Ectodermal cell (in vitro differentiated cells): ENCODE results near the gene PIK3C3.
"Not testable (repeated sequence)": the region's sequence is repeated elsewhere in the genome, so short reads cannot be mapped to it uniquely, and the experiment has no call there.

Source experiments
- H3K27ac ChIP-seq: 2 replicates; pipeline ENCODE4 v1.7.0; 2013; ENCODE audit warnings: mild to moderate bottlenecking, low read depth, low read length; ENCODE audit not compliant: insufficient read depth, poor library complexity, severe bottlenecking
- H3K27me3 ChIP-seq: 2 replicates; pipeline ENCODE4 v1.7.0; 2013; ENCODE audit warnings: mild to moderate bottlenecking, low read length; ENCODE audit not compliant: insufficient read depth, control insufficient read depth, poor library complexity, severe bottlenecking
- H3K36me3 ChIP-seq: one replicate; pipeline ENCODE4 v1.7.0; 2013; ENCODE audit warnings: low read length; ENCODE audit not compliant: control insufficient read depth, insufficient read depth
- H3K4me1 ChIP-seq: one replicate; pipeline ENCODE4 v1.7.0; 2013; ENCODE audit warnings: low read length; ENCODE audit not compliant: control insufficient read depth, insufficient read depth
- H3K4me3 ChIP-seq: 2 replicates; pipeline ENCODE4 v1.7.0; 2013; ENCODE audit warnings: low read depth, low read length, control low read depth; ENCODE audit not compliant: insufficient read depth
- H3K9me3 ChIP-seq: 2 replicates; pipeline ENCODE4 v1.7.0; 2013; ENCODE audit warnings: mild to moderate bottlenecking, low read length, moderate library complexity; ENCODE audit not compliant: control insufficient read depth
- WGBS, 2 experiments: methylation state at CpG; one replicate each; pipeline ENCODE4 v1.1.7; 2013; ENCODE audit warnings: missing lambda C conversion rate in 2 of 2; 5-methylcytosine and 5-hydroxymethylcytosine counted together

The PIK3C3 gene

GRCh38 chr18:41985914-41986313, 30.9 kb downstream of the PIK3C3 start:
- Histone ChIP-seq H3K36me3 (peaks cover 3% of the 10 kb centered on the region), H3K27me3 (no peaks in the 10 kb centered on the region), H3K9me3 (no peaks in the 10 kb centered on the region), H3K4me1 (no peaks in the 10 kb centered on the region), H3K4me3 (no peak overlapping the region), H3K27ac (no peak overlapping the region)
- WGBS, 2 experiments: 80 to 94% methylated on average over 1 to 2 of the region's 2 CpGs

GRCh38 chr18:41989508-41989907, 34.5 kb downstream of the PIK3C3 start:
- no peaks in the 10 kb centered on the region for H3K27me3 ChIP-seq
- H3K4me1 ChIP-seq: no peaks in the 10 kb centered on the region
- H3K36me3 ChIP-seq: peaks cover 3% of the 10 kb centered on the region
- H3K27ac ChIP-seq: no peak overlapping the region
- no peaks in the 10 kb centered on the region for H3K9me3 ChIP-seq
- 100% methylated on average over 1 to 3 of the region's 5 CpGs for WGBS, 2 experiments
- no peak overlapping the region for H3K4me3 ChIP-seq

- Histone ChIP-seq H3K36me3 (peaks cover 2% of the 10 kb centered on the region), H3K27ac (no peak overlapping the region), H3K4me1 (no peaks in the 10 kb centered on the region), H3K9me3 (no peaks in the 10 kb centered on the region), H3K4me3 (no peak overlapping the region), H3K27me3 (no peaks in the 10 kb centered on the region)
- WGBS, 2 experiments: 93 to 100% methylated on average over 2 of the region's 2 CpGs
Measured at GRCh38 chr18:41992066-41992465, 37.0 kb downstream of the PIK3C3 start.

- H3K27me3 ChIP-seq: no peaks in the 10 kb centered on the region
- peaks cover 5% of the 10 kb centered on the region for H3K36me3 ChIP-seq
- 93% methylated on average over 4 of the region's 4 CpGs; no CpG with 5 or more reads in 1 of the 2 experiments for WGBS, 2 experiments
- no peak overlapping the region for H3K4me3 ChIP-seq
- H3K4me1 ChIP-seq: no peaks in the 10 kb centered on the region
- H3K27ac ChIP-seq: no peak overlapping the region
- no peaks in the 10 kb centered on the region for H3K9me3 ChIP-seq
Measured at GRCh38 chr18:41992703-41993102, 37.7 kb downstream of the PIK3C3 start.

- Histone ChIP-seq H3K4me3 (no peak overlapping the region), H3K27me3 (no peaks in the 10 kb centered on the region), H3K4me1 (no peaks in the 10 kb centered on the region), H3K36me3 (peaks cover 5% of the 10 kb centered on the region), H3K9me3 (no peaks in the 10 kb centered on the region), H3K27ac (no peak overlapping the region)
- 100% methylated on average over 1 of the region's 2 CpGs; no CpG with 5 or more reads in 1 of the 2 experiments for WGBS, 2 experiments
Measured at GRCh38 chr18:41993151-41993550, 38.1 kb downstream of the PIK3C3 start.

- H3K9me3 ChIP-seq: no peaks in the 10 kb centered on the region
- no peak overlapping the region for H3K27ac ChIP-seq
- no CpG with 5 or more reads among the region's 1 CpG for WGBS, 2 experiments
- H3K4me1 ChIP-seq: no peaks in the 10 kb centered on the region
- no peaks in the 10 kb centered on the region for H3K27me3 ChIP-seq
- H3K4me3 ChIP-seq: no peak overlapping the region
- peaks cover 5% of the 10 kb centered on the region for H3K36me3 ChIP-seq
Measured at GRCh38 chr18:41996020-41996419, 41.0 kb downstream of the PIK3C3 start.

GRCh38 chr18:41999751-42000150, 44.7 kb downstream of the PIK3C3 start:
- H3K4me1 ChIP-seq: no peaks in the 10 kb centered on the region
- no peaks in the 10 kb centered on the region for H3K27me3 ChIP-seq
- H3K36me3 ChIP-seq: peaks cover 16% of the 10 kb centered on the region
- H3K27ac ChIP-seq: no peak overlapping the region
- WGBS, 2 experiments: 90 to 97% methylated on average over 4 of the region's 4 CpGs
- no peak overlapping the region for H3K4me3 ChIP-seq
- H3K9me3 ChIP-seq: no peaks in the 10 kb centered on the region

- H3K27ac ChIP-seq: no peak overlapping the region
- H3K27me3 ChIP-seq: no peaks in the 10 kb centered on the region
- H3K9me3 ChIP-seq: no peaks in the 10 kb centered on the region
- peaks cover 18% of the 10 kb centered on the region for H3K36me3 ChIP-seq
- H3K4me1 ChIP-seq: no peaks in the 10 kb centered on the region
- H3K4me3 ChIP-seq: no peak overlapping the region
- WGBS, 2 experiments: 83 to 94% methylated on average over 2 of the region's 3 CpGs
Measured at GRCh38 chr18:42001801-42002200, 46.8 kb downstream of the PIK3C3 start.

- H3K36me3 ChIP-seq: peaks cover 13% of the 10 kb centered on the region
- no peak overlapping the region for H3K27ac ChIP-seq
Measured at GRCh38 chr18:42004653-42005052, 49.6 kb downstream of the PIK3C3 start.

GRCh38 chr18:42005782-42006181, 50.7 kb downstream of the PIK3C3 start:
- Histone ChIP-seq H3K9me3 (no peaks in the 10 kb centered on the region), H3K27ac (no peak overlapping the region), H3K4me3 (no peak overlapping the region), H3K4me1 (no peaks in the 10 kb centered on the region), H3K36me3 (peaks cover 13% of the 10 kb centered on the region), H3K27me3 (no peaks in the 10 kb centered on the region)

More at GRCh38 chr18:42004653-42005052, 49.6 kb downstream of the PIK3C3 start:
- H3K9me3 ChIP-seq: no peaks in the 10 kb centered on the region
- H3K4me1 ChIP-seq: no peaks in the 10 kb centered on the region
- 91 to 95% methylated on average over 1 to 2 of the region's 2 CpGs for WGBS, 2 experiments
- H3K27me3 ChIP-seq: no peaks in the 10 kb centered on the region
- H3K4me3 ChIP-seq: no peak overlapping the region

GRCh38 chr18:42009457-42009856, 54.4 kb downstream of the PIK3C3 start:
- H3K4me1 ChIP-seq, H3K4me3 ChIP-seq, H3K36me3 ChIP-seq, H3K27ac ChIP-seq, H3K9me3 ChIP-seq, H3K27me3 ChIP-seq: not testable (repeated sequence)
